Non-pigmented ciliary epithelial cell (primary cell): Measurements from ENCODE around the gene SNHG17.
"Not testable (repeated sequence)": the region's sequence is repeated elsewhere in the genome, so short reads cannot be mapped to it uniquely, and the experiment has no call there.

Experiments
- DNase-seq: peaks from one replicate; pipeline ENCODE4 v3.0.0-alpha.2; 2010; ENCODE audit warnings: low read depth

Gene SNHG17

DNA sequence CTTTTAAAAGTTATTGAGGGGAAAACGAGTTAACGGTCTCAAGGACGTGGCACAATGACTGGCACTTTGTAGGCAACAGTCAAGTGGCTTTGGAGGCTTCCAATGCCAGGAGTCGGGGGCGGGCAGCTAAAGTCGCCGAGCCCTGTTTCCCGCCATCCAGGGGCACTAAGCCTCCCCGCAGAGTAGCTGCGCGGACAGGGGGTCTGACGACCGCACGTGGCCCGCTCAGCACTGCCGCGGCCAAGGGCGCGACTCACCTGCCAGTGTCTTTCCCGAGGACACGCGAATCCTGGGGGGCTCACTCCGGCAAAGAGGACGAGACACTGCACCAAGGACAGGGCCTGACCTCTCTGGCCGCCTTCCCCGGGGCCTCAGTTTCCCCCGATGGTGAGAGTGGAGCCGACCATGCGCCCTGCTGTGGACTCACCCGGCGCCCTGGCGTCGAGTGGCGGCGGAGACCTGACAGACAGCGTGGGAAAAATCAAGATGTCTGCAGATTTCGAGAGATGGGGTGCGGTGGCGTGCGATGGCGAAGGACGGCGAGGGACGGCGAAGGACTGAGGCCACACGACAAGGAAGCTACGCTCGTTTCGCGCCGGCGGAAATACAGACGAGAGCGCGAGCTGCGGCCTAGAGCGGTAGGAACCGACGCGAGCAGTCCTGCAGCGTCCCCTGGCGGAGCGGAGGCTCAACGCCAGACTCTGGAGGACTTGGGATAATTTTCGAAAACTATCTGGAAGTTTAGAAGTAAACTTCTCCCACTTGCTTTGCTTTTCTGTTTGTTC is at the start of gene SNHG17:
Gene SNHG17, minus strand, starts transcription at position 559 of the 785 bp plus-strand sequence.
- DNase-seq: peak; percentile 72

DNA sequence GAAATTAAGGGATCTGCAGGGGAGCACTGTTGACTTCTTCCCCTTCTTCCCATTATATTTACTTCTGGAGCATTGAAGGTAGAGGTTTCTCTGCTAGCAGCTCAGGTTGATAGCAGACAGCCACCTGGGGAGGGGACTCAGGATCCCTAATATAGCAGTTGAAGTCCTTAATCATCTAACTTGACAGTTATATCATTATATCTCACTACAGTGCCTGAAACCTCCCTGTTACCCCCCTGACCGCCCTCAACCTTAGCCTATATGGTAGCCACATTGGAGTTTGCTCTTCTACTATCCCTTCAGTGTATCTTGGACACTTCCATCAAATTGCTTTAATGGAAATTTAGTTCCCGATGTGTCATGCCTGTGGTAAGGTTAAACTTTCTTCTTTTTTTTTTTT is 44.5 kb upstream of the SNHG17 start:
- no peak for DNase-seq

DNA sequence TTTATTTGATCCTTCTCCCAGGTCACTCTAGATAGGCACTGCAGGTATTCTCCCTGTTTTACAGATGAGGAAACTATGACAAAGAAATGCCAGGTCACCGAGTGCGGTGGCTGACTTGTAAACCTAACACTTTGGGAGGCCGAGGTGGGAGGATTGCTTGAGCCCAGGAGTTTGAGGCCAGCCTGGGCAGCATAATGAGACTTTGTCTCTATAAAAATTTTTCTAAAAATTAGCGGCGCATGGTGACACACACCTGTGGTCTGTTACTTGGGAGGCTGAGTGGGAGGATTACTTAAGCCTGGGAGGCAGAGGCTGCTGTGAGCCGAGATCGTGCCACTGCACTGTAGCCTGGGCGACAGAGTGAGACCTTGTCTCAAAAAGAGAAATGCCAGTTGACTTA is 42.6 kb upstream of the SNHG17 start:
- DNase-seq: no peak

DNA sequence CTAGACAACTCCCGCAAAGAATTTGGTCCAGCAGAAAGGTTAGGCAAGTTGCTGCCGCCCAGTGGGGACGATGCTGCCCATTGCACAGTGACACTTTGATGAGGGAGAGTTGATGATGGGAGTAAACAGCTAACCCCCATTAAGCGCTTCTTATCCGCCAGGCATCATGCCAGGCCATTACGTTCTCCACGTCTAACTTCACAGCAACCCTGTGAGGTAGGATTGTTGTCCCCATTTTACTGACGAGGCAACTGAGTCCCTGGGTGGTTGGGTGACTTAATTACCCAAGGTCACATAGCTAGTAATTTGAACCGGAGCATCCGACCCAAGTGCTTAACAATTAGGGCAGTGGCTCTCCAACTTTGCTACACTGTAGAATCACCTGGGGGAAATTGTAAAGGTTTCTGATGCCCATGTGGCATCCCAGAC is 38.3 kb upstream of the SNHG17 start:
- DNase-seq: no peak

DNA sequence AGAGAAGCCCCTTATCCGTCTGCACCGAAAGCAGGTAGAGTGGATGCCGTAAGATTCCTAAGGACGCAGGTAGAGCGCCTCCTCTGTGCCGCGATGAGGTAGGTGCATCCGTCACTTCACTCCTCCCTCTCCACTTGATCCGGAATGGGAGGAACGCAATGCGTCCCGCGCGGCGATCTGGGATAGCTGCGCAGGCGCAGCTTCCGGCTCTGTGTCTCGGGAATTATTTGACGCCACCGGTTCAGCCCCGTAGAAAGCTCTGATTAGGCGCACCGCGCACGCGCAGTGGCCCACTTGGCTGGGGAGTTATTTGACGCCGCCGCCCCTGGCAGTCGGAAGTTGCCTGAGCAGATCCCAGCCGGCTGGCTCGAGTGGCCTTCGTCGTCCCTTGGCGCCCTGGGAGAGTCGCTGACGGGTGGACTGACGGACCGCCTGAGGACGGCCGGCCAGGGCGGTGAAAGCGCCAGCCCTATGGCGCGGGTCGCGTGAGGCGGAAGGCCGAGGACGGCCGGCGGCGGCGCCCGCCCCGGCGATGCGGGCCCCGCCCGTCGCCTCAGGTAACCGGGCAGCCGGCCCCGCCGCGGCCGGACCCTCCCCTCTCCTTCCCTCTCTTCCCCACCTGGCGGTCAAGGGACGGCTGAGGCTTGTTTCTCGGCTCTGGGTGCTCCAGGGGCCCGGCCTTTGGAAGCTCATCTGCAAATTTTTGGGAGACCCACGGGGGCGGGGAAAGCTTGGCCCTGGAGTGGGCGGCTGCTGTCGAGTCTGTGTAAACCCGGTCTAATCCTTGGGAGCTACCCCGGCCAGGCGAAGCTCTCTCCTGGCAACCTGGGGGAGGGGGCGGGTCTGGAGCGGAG is 37.6 kb upstream of the SNHG17 start, which contains the start of gene RALGAPB:
Gene RALGAPB, plus strand, starts transcription at position 331 of the 854 bp plus-strand sequence. CDS start 15,590 bp downstream, outside the sequence.
- DNase-seq: peak; percentile 86

DNA sequence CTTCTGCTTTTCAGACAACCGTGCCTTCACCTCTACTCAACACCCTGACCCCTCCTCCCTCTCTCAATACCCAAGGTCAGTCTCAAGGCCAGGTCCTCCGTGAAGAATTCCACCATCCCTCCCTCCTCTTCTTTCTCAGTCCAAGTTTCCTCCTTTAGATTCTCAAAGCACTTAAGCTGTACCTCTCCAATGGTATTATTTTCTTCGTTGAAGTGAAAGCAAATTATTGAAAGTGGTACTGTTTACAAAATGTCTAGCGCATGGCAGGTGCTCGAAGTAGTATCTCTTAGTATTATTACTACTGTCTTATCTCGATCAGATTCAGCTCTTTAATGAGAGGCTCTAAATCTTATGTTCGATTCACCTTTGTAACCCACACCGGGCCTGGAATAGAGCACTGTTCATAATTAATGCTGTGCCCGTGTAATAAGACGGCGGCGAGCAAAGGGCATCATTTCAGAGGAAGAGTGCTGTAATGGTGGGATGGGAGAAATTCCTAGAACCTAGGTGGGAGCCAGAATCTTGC is 36.9 kb upstream of the SNHG17 start:
- DNase-seq: no peak

DNA sequence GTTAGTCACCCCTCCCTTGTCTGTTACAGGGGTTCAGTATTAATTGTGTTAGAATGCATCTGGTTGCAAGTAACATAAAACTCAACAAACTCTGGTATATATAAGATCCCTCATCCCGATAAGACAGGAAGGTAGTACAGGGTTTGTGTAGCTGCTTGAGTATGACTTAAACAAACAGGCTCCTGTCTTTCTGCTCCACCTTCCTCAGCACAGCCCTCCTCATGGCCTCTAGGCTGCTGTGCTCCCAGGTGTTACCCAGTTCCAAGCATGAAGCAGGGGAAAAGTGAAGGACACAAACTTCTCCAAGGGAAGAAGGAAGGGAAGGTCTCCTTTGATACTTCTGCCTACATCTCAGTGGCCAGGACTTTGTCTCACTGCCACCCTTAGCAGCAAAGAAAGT is 36.1 kb upstream of the SNHG17 start:
- DNase-seq: no peak

DNA sequence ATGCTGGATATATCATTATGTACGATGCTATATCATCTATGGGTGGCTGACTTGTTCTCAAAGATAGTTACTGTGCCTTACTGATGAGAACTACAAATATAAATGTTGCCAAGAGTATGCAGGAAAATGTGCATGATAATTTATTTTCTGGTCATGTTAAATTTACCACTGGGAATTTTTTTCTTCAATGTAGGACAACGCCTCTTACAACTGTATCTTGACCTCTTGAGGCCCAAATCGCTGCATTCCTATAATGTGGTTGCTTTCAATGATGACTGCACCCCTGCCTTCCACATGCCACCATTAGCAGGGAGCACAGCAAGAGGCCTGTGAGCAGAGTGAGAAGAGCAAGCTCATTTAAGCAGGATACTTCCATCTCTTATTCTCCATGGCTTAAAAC is 31.9 kb upstream of the SNHG17 start:
- DNase-seq: no peak

DNA sequence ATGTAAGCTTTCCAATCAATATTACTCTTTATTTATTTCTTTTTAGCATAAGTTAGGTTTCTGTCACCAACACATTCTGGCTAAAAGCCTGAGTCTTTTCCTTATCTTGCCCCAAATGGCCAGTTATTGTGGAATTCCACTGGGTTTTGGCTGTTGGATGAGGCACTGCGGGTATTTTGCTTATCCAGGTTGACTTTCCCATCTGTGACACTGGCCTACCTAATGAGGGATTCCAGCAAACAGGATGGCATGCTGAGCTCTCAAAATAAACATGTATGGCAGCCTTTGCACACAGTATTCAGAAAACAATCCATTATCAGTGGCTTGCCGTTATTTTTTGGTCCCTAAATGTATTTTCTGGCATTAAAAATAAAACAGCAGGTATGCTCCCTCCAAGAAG is 31.0 kb upstream of the SNHG17 start:
- DNase-seq: no peak

DNA sequence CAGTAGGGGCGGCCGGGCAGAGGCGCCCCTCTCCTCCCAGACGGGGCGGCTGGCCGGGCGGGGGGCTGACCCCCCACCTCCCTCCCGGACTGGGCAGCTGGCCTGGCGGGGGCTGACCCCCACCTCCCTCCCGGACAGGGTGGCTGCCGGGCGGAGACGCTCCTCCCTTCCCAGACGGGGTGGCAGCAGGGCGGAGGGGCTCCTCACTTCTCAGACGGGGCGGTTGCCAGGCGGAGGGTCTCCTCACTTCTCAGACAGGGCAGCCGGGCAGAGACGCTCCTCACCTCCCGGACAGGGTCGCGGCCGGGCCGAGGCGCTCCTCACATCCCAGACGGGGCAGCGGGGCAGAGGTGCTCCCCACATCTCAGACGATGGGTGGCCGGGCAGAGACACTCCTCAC is 26.4 kb upstream of the SNHG17 start:
- DNase-seq: not testable (repeated sequence)

DNA sequence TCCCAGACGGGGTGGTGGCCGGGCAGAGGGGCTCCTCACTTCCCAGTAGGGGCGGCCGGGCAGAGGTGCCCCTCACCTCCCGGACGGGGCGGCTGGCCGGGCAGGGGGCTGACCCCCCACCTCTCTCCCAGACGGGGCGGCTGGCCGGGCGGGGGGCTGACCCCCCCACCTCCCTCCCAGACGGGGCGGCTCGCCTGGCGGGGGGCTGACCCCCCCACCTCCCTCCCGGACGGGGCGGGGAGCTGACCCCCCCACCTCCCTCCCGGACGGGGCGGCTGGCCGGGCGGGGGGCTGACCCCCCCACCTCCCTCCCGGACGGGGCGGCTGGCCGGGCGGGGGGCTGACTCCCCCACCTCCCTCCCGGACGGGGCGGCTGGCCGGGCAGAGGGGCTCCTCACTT is 26.0 kb upstream of the SNHG17 start:
- DNase-seq: not testable (repeated sequence)

DNA sequence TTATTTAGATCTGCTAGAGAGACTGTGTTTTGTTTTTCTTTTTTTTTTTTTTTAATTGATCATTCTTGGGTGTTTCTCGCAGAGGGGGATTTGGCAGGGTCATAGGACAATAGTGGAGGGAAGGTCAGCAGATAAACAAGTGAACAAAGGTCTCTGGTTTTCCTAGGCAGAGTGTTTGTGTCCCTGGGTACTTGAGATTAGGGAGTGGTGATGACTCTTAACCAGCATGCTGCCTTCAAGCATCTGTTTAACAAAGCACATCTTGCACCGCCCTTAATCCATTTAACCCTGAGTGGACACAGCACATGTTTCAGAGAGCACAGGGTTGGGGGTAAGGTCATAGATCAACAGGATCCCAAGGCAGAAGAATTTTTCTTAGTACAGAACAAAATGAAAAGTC is 25.5 kb upstream of the SNHG17 start:
- not testable (repeated sequence) for DNase-seq

DNA sequence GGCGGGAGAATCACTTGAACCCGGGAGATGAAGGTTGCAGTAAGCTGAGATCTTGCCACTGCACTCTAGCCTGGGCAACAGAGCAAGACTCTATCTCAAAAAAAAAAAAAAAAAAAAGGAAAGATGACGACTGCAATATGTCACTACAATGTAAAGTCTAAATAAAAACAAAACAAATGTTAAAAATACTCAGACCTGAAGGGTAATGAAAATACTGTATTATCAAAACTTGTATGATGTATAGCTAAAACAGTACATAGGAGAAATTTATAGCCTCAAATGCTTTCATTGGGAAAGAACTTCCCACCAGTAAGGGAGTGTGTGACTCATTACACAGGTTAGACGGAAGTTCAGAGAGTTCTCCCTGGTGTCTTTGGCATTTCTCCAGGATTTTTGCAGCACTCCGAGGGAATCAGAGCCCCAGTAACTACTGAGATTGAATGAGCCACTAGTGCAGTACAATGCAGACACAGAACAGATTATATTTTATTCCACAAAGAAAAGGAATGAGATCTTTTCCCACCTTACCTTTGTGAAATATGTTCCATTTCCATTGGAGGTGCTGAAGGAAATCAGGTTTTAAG is 25.0 kb upstream of the SNHG17 start:
- peak; percentile 86 for DNase-seq

DNA sequence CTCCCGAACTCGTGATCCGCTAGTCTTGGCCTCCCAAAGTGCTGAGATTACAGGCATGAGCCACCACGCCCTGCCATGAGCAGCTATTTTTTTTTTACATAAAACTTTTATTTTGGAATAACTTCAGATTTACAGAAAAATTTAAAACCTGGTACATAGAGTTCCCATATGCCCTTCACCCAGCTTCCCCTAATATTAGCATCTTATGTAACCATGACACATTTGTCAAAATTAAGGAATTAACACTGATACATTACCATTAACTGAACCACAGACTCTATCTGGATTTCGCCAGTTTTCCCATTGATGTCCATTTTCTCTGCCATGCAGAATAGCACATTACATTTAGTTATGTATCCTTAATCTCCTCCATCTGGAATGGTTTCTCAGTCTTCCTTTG is 23.2 kb upstream of the SNHG17 start:
- DNase-seq: no peak

DNA sequence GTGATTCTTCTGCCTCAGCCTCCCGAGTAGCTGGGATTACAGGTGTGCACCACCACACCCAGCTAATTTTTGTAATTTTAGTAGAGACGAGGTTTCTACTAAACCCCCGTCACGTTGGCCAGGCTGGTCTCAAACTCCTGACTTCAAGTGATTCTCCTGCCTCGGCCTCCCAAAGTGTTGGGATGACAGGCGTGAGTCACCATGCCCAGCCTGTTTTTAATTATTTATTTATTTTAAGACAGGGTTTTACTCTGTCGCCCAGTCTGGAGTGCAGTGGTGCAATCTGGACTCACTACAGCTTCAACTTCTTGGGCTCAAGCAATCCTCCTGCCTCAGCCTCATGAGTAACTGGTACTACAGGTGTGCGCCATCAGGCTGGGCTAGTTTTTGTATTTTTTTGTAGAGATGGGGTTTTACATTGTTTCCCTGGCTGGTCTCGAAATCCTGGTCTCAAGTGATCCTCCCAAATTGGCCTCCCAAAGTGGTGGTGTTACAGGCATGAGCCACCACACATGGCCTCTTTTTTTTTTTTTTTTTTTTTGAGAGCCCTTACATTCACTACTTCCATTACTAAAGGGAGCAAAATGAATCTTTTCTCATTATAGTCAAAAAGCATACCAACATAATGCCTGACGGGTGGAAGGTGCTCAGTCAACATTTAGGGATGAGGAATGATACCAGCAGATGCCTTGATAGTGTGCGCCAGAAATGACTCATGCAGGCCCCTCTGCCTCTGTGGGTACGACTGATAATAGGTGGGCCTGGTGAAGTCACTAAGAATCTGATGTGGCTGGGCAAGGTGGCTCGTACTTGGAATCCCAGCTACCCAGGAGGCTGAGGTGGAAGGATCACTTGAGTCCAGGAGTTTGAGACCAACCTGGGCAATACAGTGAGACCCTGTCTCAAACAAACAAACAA is 19.7 kb upstream of the SNHG17 start:
- no peak for DNase-seq

DNA sequence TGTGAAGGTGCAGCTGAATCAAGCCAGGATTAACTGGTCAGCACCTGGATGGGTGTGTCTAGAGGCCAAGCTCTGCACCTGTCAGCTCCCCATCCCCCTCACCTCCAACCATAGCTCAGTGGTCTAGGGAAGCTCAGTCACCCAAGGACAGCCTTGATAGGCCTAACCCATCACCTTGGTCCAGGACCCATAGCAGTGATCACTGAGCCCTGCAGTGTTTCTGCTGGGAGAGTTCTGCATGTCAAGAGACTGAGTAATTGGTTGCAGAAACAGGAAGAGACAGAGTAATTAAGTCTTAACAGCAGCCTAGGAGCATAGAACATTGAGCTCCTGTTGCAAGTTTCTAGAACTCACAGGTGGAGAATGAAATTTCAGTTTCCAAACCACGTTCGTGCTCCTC is 18.8 kb upstream of the SNHG17 start:
- no peak for DNase-seq

DNA sequence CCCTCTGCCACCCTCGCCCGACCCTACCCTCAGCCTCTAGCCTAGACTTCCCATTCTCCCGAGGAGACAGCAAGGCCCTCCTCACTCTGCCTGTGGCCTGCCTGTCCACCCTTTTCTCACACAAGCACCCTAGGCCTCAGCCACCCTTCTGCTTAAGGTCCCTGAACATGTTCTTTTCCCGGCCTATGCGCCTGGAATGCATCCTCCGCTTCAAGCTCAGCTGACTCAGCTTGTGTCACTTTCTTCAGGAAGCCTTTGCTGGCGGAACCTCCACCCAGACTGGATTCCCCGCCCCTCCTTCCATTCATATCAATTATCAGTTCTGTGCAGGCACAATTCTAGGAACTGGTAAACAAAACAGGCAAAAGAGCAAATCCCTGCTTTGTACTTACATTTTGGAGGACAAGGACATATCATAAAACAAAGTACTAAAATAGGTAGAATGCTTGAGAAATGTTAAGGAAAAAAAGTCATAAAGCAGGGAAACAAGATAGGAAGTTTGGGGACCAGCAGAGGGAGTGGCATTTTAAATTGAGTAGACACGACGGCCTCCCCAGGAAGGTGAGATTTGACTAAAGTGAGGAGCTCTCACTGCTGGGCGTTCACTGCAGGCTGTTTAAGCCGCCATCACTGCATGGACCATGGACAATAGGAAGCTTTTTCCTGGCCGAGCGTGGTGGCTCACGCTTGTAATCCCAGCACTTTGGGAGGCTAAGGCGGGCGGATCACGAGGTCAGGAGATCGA is 17.9 kb upstream of the SNHG17 start:
- DNase-seq: peak; percentile 46

DNA sequence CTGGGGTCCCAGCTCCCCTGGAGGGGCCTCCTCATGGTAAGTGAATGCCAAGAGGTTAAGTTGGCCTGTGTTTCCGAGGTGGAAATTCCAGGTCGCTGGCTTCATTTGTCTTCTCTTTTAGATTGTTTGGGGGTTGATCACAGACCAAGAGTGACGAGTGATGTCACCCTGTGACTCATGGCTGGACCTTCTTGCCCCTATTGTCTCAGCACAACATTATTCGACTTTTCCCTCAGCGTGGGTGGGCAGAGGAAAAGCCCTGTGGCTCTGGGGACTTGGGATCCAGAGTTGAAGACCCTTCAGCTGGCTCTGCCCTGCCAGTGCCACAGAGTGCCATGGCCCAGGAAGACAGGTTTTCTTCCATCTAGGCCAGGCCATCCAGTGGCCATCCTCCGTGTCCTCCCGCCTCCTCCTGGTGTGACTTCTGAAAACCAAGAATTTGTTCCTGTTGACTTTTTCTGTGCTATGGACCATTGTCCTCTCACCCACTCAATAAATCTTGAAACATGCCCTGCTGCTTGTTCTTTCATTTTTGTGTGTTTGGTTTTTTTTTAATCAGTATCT is 15.4 kb upstream of the SNHG17 start:
- peak; percentile 56 for DNase-seq

DNA sequence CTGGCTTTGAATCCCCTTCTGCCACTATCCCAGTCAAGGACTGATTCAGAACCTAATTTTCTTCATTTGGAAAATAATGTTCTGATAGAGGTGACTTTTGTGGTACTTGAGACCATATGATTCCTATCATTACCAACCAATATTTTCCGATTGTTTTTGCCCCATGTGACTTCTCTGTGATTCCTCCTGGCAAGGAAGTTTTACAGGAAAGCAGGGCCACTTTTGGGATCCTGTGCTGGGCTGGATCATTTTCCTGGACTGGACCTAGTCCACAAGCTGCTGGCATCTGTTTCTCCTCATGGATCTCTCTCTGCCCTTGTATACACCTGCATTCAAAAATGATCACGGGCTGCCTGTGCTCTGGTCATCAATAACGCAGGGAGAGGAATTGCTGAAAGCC is 13.9 kb upstream of the SNHG17 start:
- no peak for DNase-seq

DNA sequence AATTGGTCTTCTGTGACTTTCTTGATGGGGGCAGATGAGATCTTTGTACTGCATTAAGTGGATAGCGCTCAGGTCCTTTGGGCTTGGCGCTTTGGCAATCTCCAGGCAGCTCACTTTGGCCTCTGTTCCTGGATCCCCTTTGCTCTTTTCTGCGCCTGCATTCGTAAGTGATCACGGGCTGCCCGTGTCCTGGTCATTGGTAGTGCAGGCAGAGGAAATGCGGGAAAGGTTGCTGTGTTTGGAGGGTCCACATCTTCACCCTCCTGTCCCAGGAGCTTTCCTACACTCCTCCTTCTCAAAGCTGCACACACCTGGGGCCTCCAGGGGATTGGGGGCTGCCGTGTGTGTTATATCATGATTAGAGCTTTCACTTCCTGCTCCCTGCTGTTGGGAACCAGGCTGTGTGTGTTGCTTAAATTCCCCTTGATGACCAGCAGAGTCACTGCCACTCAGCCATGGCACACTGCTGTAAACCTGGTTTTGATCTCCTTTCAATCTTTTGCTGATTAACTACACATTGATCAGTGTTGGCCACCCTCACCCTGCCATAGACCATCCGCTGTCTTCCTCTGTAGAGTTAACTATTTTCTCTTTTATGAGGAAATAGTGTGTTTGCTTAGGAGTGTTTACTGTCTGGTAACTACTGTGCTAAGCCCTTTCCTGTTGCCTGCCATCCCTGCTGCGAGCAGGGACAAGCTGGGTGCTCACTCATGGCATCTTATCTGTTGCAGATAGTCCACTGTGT is 13.0 kb upstream of the SNHG17 start:
- DNase-seq: no peak
